Pulmonary artery endothelial cell (primary cell): ENCODE data around the gene CTDP1. TPM values are rescaled to one million over a fixed set of nuclear protein-coding genes. Genes with fewer than 3 reads are reported as not detected.

Experiments
- DNase-seq: peaks from one replicate; pipeline ENCODE4 v3.0.0-alpha.2; 2011; ENCODE audit warnings: low read depth, low spot score
- total RNA-seq: library from RNA; depleted of rRNA; stranded (reverse); fragments of >200 nt; gene quantifications from 2 replicates; pipeline ENCODE4 v1.2.3, GENCODE V29; 2014

The CTDP1 gene
- total RNA-seq, 1 donor from 2014 or later, result 36.1 TPM

DNA sequence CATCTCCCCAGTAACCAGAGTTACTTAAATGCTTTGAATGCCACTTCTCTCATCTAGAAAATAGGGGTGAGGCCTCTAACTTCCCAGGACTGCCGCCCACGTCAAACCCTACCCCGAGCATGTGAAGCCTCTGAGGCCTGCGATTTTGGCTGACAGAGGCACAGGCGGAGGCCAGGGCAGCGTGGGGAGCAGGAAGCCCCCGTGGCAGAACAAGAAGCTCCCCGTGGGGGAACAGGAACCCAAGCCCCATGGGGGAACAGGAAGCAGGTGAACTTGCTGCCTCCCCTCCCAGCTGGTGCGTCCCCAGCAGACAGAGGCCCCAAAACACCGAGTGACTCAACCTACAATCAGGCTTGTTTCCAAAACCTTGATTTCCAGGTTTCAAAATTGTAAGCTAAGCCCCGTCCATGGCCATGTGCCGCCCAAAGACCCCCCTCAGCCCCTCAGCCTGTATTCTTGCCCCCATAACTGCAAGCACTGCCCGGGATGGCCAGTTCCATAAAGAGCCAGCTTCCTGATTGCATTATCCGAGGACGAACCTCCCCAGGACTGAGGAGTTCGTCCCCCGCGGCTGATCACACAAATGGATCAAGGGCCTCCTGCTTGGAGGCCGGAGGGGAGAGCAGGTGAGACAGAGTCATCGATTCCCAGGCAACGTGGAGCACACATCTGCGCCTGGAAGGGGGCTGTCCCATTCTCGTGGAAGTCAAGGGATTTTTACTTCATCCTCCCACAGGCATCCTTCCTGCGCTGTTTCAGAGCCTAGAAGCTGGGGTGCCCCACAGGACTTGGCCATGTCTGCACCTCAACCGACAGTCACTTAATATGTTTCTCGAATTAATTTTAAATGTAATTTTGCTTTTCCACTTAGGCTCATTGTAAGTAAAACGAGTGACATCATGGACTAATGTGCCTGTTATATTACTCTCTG is 36.3 kb upstream of the CTDP1 start:
- DNase-seq, result no peak

- DNase-seq, result no peak
These were observed 35.5 kb upstream of the CTDP1 start for GRCh38 chr18:79644006-79644665.

DNA sequence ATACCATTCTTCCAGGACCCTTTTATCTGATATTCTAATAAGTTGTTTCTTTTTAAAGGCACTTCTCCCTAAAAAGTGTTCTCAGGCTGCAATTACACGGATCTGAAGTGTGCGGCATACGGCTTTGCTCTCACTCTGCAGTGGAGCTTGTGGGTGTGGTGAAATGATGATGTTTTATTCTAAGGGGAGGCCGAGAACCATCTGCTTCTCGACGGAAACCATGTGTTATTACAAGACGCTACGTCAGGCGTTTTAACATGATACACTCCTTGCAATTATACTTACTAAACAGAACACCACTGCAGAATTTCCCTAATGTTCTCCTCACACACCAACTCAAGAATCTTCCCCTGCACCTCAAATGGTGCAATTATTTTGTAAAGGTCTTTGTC is 34.9 kb upstream of the CTDP1 start:
- DNase-seq, result no peak

DNA sequence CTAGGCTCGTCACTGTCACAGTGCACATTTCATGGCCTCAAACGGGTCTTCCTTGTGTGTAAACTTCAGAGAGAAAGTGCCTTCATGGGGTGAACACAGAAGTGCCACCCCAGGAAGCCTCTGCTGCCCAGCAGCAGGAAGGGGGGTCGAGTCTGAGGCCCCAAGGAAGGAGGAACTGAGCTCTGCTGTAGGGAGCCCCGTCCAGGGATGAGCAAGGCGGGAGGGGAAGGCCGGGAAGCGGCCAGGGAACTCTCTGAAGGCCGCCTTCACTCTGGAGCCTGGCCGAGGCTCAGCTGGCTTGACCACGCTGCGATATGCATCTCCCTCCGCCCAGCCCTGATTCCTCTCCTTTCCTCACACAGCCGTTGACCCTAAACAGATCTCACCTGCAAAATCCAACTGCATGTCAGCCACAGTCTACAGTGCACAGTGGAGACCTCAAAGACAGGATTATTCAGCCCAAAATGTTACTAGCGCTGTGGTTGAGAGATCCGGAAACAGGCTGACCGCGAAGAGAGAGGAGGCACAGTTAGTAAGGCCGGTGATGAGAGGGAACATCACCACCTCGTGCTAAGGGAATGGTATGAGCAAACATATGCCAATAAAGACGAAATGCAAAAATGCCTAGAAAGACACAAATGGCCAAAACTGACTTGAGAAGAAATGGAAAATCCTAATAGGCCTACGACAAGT is 34.2 kb upstream of the CTDP1 start:
- DNase-seq, result no peak

GRCh38 chr18:79647307-79647706 is 32.3 kb upstream of the CTDP1 start:
- no peak for DNase-seq

DNA sequence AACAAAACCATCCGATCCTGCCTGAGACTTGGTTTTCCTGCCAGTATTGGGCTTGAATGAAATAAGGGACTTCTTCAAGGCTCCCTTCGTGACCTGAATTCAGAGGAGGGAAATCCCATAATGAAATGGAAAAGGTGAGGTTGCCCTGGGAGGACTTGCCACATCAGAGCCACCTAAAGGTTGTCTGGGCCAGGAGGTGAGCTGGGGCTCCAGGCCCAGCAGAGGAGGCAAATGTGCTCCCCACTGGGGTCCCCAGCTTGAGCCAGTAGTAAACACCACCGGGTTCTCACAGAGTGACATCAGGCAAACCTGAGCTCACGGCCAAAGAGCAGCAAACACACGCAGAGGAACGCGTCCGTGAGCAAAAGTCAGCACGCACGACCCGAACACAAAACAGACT is 28.6 kb upstream of the CTDP1 start:
- no peak for DNase-seq

DNA sequence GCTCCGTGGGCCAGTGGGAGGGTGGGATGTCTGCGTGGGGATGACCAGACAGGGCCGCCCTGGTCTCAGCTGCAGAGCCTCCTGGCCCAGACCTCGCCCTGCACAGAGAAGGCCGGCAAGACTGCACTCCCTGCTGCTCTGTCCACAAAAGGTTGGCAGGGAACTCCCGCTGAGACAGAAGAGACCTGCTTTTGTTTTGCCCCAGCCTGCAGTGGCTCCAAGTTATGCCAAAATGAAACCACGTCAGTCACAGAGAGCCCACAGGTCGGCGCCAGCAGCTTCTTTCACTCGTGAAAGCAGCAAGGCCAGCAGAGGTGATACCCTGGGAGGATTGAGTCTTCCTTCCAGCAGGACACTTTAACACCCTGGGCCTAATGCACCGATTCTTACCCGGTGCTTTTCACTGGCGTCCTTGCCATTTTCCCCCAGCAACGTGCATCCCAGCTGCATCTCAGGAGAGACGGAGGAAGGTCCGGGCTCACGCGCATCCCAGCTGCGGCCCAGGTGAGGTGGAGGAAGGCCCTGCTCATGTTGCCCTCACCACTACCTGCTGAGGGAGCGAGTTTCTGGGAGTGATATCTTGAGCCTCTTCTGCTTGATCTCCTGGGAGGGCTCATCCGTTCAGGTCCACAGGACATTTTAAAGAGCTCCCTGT is 22.1 kb upstream of the CTDP1 start:
- DNase-seq, result no peak

GRCh38 chr18:79658366-79658765 is 21.2 kb upstream of the CTDP1 start:
- DNase-seq, result no peak

GRCh38 chr18:79659733-79660132 is 19.9 kb upstream of the CTDP1 start:
- DNase-seq, result no peak

DNA sequence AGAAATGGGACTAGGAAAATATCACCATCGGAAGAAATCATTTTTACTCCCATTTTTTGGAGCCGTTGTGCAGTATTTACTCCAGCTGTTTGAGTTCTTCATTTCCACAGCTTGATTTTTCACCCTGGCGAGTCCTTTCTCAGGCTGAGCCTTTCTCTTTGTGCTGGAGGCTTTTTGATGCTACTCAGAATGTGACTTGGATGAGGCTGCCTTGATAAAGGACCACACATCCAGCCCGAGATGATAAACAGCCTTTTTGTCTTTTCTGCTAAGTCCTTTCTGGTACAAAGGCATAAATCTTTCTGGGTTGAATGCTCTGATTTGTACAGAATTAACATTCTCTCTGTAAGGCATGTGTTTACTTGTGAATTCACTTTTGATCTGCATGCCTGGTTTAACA is 17.6 kb upstream of the CTDP1 start:
- DNase-seq, result no peak

- DNase-seq, result no peak
These were observed 17.2 kb upstream of the CTDP1 start for GRCh38 chr18:79662439-79662838.

DNA sequence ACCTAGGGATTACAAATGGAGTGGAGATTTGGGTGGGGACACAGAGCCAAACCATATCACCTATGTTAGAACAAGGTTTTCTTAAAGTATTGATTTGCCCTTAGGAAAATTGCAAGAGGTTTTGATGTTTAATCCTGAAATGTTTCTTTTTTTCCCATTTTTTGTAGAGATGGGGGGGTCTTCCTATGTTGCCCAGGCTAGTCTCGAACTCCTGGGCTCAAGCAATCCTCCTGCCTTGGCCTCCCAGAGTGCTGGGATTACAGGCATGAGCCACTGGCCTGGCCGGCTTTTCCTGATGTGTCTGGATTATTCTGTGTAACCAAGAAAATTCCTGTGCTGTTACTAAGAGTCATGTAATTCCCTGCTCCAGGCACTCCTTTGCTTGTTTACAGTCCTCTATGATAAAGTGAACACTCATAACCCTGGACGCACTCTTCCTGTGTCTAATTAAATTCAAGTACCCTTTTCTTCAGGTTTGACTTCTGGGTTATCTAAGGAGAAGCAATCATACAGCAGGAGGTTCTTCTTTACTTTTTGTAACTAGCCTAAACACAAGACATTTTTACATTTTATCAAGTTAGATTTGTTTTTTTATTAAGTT is 15.0 kb upstream of the CTDP1 start:
- DNase-seq, result no peak

- DNase-seq, result no peak
These were observed 11.4 kb upstream of the CTDP1 start for GRCh38 chr18:79668203-79668602.

DNA sequence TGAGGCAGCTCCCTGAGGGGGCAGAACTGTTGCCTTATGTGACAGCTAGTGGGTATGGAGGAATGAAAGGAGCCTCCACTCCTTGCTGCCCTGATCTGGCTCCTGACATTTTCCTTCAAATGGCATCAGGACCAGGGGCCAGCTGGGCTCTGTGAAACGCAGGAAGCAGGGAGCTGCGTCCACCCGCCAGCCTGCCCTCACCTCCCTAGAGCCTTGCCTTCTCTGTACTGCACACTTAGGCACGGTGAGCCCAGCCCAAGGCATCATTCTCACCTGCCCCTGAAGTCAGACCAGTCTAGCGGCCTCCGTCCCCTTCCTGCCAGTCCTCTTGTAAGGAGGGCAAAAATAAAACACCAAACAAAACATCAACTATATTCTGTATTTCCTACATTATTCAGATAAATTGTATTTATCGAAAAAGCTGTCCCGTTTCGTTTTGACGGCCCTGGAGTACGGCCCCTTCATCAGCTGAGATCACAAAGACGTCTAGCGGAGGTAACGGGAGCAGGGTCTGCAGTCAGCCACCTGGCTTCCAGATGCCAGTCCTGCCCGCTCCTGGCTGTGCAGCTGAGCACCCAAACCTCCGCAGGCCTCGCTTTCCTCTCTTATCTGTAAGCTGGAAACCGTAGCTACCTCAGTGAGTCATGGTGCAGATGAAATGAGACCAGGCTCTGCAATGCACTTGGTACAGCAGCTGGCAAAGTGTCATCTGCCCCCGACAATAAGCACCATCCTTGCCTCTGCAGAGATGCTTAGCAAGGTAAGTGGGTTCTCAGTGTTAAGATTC is 6.9 kb upstream of the CTDP1 start:
- DNase-seq, result no peak

DNA sequence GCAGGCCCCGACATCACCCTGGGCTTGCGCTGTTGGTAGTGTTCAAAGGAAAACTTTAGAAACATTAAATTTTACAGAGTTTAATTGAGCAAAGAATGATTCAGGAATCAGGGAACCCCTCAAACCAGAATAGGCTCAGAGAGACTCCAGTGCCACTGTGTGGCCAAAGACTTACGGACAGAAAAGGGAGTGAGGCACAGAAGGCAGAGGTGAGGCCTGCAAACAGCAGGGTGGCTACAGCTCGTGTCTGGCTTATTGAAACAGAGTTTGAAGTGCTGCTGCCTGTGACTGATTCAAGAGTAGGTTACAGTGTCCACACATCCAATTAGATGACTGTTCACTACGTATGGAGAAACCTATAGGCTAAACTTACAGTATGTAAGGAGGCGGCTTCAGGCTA is 2.4 kb upstream of the CTDP1 start:
- no peak for DNase-seq

DNA sequence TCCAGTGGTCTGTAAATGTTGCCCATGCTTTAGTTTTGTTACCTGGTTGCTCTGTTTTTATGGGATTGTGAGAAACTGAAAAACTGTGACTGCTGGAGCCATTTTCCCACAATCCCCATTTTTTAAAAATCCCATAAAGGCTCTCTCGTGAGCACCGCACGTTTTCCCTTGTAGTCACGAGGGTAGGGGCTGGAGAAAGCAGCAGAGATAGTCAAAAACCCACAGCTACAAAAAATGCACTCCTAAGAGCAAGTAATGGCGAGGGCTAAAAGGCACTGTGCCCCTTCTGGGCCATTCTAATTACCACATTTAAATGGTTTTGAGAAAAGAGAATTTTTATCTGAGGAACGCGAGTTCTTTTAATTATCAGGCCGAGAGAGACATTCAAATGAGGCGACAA is 1.8 kb upstream of the CTDP1 start:
- DNase-seq, result no peak

GRCh38 chr18:79678665-79679551 is 695 bp upstream of the CTDP1 start:
- DNase-seq, result peak; percentile 97

DNA sequence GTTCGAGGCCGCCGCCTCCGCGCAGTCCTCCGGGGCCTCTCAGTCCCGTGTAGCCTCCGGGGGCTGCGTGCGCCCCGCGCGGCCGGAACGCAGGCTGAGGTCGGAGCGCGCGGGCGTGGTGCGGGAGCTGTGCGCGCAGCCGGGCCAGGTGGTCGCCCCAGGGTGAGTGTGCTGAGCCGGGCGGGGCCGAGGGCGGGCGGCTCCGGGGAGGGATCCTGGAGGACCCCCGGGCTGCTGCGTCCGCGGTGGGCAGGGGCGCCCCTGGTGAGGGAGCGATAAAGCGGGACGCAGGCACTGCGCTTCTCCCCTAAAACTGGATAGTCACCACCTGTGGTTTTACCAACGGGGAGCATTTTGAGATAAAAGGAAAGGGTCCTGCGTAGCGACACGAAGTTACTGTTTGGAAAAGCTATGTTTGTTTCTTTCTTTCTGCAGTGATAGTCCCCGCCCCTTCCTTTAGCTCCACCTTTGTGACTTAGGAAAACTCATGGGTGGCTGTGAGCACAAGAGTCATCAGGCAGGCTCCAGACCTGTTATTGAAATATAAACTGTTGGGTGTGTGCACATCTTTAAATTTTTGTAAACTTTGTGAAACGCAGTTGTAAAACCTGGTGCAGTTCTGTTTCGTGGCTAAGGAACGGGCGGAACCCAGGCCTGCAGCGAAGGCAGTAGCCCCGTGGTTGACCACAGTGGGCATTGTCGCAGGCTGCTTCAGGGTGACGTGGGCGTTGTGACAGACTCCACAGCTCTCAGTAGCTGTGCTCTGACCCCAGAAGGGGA is 687 bp downstream of the CTDP1 start:
- DNase-seq, result no peak

- no peak for DNase-seq
These were observed 1.3 kb downstream of the CTDP1 start for GRCh38 chr18:79680891-79681339.
